SK-N-SH (cell line): ENCODE measurements around the gene RNF19B. TPM values are rescaled to one million over a fixed set of nuclear protein-coding genes. Genes with fewer than 3 reads are reported as not detected.

ENCODE experiments used
- CTCF ChIA-PET: fragments of 300-600, 350-600 bp; formaldehyde crosslinking; extraction: SDS; loops from one replicate; lab custom pipeline; 2021; lab: Yijun Ruan, JAX
- POLR2A ChIA-PET: fragments of 350-600 bp; sonication (Branson Sonifier 250); formaldehyde crosslinking; extraction: SDS; loops from one replicate; lab custom pipeline; 2020; ENCODE audit warnings: antibody characterized with exemption, inconsistent platforms; lab: Yijun Ruan, JAX
- DNase-seq: peaks from one replicate; pipeline ENCODE4 v3.0.0; 2012
- H2AFZ ChIP-seq: fragments of 200-600 bp; sonication (generic); 2 replicates; pipeline ENCODE4 v1.8.1; 2016; ENCODE audit warnings: antibody characterized with exemption, mild to moderate bottlenecking, low read depth
- H3F3A ChIP-seq: fragments of 200-600 bp; sonication (generic); replicated peaks from 2 replicates; pipeline ENCODE3; 2016; ENCODE audit warnings: antibody characterized with exemption, mild to moderate bottlenecking; ENCODE audit not compliant: insufficient read depth
- H3K27ac ChIP-seq, 2 experiments: fragments of 200-500 bp in 1 of 2; fragments of 200-600 bp in 1 of 2; sonication (Bioruptor generic) in 1 of 2; sonication (generic), shearing (Covaris generic) in 1 of 2; 2 replicates each; pipeline versions ENCODE4 v1.5.1 to v1.6.1; 2014 to 2016; ENCODE audit warnings: low read depth in 2 of 2, inconsistent platforms in 1 of 2, low read length in 1 of 2, mild to moderate bottlenecking in 1 of 2, mixed read lengths in 1 of 2
- H3K27me3 ChIP-seq: fragments of 200-600 bp; sonication (generic), shearing (Covaris generic); 2 replicates; pipeline ENCODE4 v1.6.1; 2016; ENCODE audit warnings: mixed run types; ENCODE audit not compliant: insufficient read depth
- H3K36me3 ChIP-seq, 2 experiments: fragments of 200-500 bp in 1 of 2; fragments of 200-600 bp in 1 of 2; sonication (Bioruptor generic) in 1 of 2; sonication (generic) in 1 of 2; replicated peaks in 1 of 2; 2 replicates each; pipeline versions ENCODE3 to v1.5.1; 2014 to 2016; ENCODE audit warnings: low read length in 1 of 2, mild to moderate bottlenecking in 1 of 2; ENCODE audit not compliant: insufficient read depth in 2 of 2, control insufficient read depth in 1 of 2
- H3K4me1 ChIP-seq, 2 experiments: fragments of 200-500 bp in 1 of 2; fragments of 200-600 bp in 1 of 2; sonication (Bioruptor generic) in 1 of 2; sonication (generic), shearing (Covaris generic) in 1 of 2; 2 replicates each; pipeline versions ENCODE4 v1.5.1 to v1.6.1; 2014 to 2016; ENCODE audit warnings: low read depth in 1 of 2, low read length in 1 of 2, mixed run types in 1 of 2; ENCODE audit not compliant: insufficient read depth in 2 of 2, control insufficient read depth in 1 of 2
- H3K4me2 ChIP-seq: fragments of 200-600 bp; sonication (generic), shearing (Covaris generic); 2 replicates; pipeline ENCODE4 v1.6.1; 2017; ENCODE audit warnings: mixed run types
- H3K4me3 ChIP-seq, 2 experiments: fragments of 200-500 bp in 1 of 2; fragments of 200-600 bp in 1 of 2; sonication (Bioruptor generic) in 1 of 2; sonication (generic), shearing (Covaris generic) in 1 of 2; 2 replicates each; pipeline versions ENCODE4 v1.5.1 to v1.8.1; 2014 to 2016; ENCODE audit warnings: low read depth in 2 of 2, inconsistent platforms in 1 of 2, low read length in 1 of 2, mild to moderate bottlenecking in 1 of 2, mixed read lengths in 1 of 2, moderate library complexity in 1 of 2
- H3K79me2 ChIP-seq: fragments of 200-600 bp; sonication (generic); 2 replicates; pipeline ENCODE4 v1.8.1; 2017; ENCODE audit warnings: mild to moderate bottlenecking; ENCODE audit not compliant: insufficient read depth
- H3K9ac ChIP-seq: fragments of 200-600 bp; sonication (generic); 2 replicates; pipeline ENCODE4 v1.6.1; 2017; ENCODE audit warnings: mixed run types
- H3K9me2 ChIP-seq: fragments of 200-600 bp; sonication (generic); 2 replicates; pipeline ENCODE4 v1.6.1; 2017; ENCODE audit warnings: mixed run types
- H3K9me3 ChIP-seq: fragments of 200-600 bp; sonication (generic); 2 replicates; pipeline ENCODE4 v1.6.1; 2017; ENCODE audit warnings: mixed run types, mild to moderate bottlenecking, moderate library complexity
- H4K20me1 ChIP-seq: fragments of 200-600 bp; sonication (generic); 2 replicates; pipeline ENCODE4 v1.6.1; 2017; ENCODE audit warnings: mild to moderate bottlenecking, mixed run types; ENCODE audit not compliant: insufficient read depth
- GABPA ChIP-seq: IDR thresholded peaks from 2 replicates; pipeline ENCODE4 v1.4.0; 2012; ENCODE audit warnings: low read depth, mild to moderate bottlenecking
- MAX ChIP-seq: IDR thresholded peaks from 2 replicates; pipeline ENCODE4 v1.4.0; 2012; ENCODE audit warnings: low read depth
- POLR2AphosphoS5 ChIP-seq: IDR thresholded peaks from 2 replicates; pipeline ENCODE4 v1.6.1; 2012; ENCODE audit warnings: low read depth, low read length
- RAD21 ChIP-seq: IDR thresholded peaks from 2 replicates; pipeline ENCODE4 v1.6.1; 2012; ENCODE audit warnings: mild to moderate bottlenecking, low read length
- WGBS: methylation state at CpG from one replicate; pipeline ENCODE4 v1.1.6; 2017; ENCODE audit warnings: low lambda C conversion rate; 5-methylcytosine and 5-hydroxymethylcytosine counted together
- polyA plus RNA-seq, 3 experiments: library from polyadenylated mRNA; depleted of rRNA; stranded (reverse); fragments of >200 nt; gene quantifications; 2 replicates each; pipeline ENCODE4 v1.2.3, GENCODE V29; 2012
- TF ChIP-seq, protein P1 (sequence below): IDR thresholded peaks from 2 replicates; pipeline ENCODE4 v1.6.1; 2012; ENCODE audit warnings: mild to moderate bottlenecking, low read depth, low read length, moderate library complexity

The RNF19B gene
- polyA plus RNA-seq, 1 of the 3 experiments (the other 2 are of a cell fraction) = 20.1 TPM

GRCh38 chr1:33005117-33005837 is 40.7 kb upstream of the RNF19B start (continued):
- TF ChIP-seq MAX (no peak), GABPA (no peak)

GRCh38 chr1:33004613-33005012 is 40.0 kb upstream of the RNF19B start:
- DNase-seq = no peak
- Histone ChIP-seq H2AFZ (no peak overlapping the region), H3K27me3 (no peaks in the 10 kb centered on the region), H3K9me3 (no peaks in the 10 kb centered on the region), H3K79me2 (no peaks in the 10 kb centered on the region), H3K9ac (no peak overlapping the region), H3K4me1 (peaks cover 36 to 44% of the 10 kb centered on the region in 2 experiments), H3K4me3 (no peak overlapping the region), H4K20me1 (no peaks in the 10 kb centered on the region; the same call in 1 of the 2 replicates), H3F3A (peaks cover 9% of the 10 kb centered on the region), H3K27ac (peak overlapping the region in 1 of 2 experiments; percentile 60; a peak in 2 of 4 replicates), H3K36me3 (peaks cover 7 to 19% of the 10 kb centered on the region in 2 experiments), H3K4me2 (peak overlapping the region; percentile 25; the same call in 1 of the 2 replicates), H3K9me2 (no peaks in the 10 kb centered on the region)
- ChIA-PET POLR2A (interaction anchor here (0.5 kb wide), 1 partner anchor 333 kb away, joined by 4 read pairs; no protein-coding TSS in a partner anchor), CTCF (interaction anchor here (0.9 to 8.2 kb wide), 8 partner anchors 10 to 132 kb away, joined by 3 to 95 read pairs (median 4); no protein-coding TSS in a partner anchor)
- 92% methylated on average over 2 of the region's 2 CpGs for WGBS
- TF ChIP-seq POLR2AphosphoS5 = no peak
- TF ChIP-seq, all 33 proteins: peak for 0

DNA sequence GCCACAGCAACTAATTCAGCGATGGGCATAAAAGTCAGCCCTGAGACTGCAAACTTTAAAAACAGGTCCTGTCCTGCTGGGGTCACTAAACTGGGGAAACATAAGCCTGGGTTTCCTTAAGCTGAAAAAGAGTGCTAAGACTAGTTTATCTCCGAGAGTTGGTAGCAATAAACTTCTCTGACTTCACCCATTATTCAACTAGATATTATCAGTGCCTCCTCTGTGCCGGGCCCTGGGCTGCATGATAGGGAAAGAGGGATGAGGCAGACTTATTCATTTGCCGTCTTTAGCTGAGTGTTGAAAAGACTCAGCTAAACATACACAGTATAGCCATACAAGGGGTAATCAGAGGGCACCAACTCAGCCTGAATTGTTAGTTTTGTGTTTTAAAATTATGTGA is 39.0 kb upstream of the RNF19B start:
- H3K9me2 ChIP-seq = no peaks in the 10 kb centered on the region
- WGBS = 68% methylated on average over 3 of the region's 4 CpGs
- peaks cover 9% of the 10 kb centered on the region for H3F3A ChIP-seq
- no peak for DNase-seq
- no peak overlapping the region for H3K9ac ChIP-seq
- H3K4me3 ChIP-seq = no peak overlapping the region
- no peaks in the 10 kb centered on the region for H3K27me3 ChIP-seq
- no peak overlapping the region for H3K27ac ChIP-seq
- H3K4me1 ChIP-seq = peaks cover 36 to 43% of the 10 kb centered on the region in 2 experiments
- no peaks in the 10 kb centered on the region for H3K79me2 ChIP-seq
- ChIA-PET POLR2A (no interaction called here), CTCF (interaction anchor here (0.9 to 1.1 kb wide), 3 partner anchors 23 to 82 kb away, joined by 3 read pairs; no protein-coding TSS in a partner anchor)
- TF ChIP-seq RAD21 (no peak), GABPA (no peak)
- TF ChIP-seq, protein P1, sequence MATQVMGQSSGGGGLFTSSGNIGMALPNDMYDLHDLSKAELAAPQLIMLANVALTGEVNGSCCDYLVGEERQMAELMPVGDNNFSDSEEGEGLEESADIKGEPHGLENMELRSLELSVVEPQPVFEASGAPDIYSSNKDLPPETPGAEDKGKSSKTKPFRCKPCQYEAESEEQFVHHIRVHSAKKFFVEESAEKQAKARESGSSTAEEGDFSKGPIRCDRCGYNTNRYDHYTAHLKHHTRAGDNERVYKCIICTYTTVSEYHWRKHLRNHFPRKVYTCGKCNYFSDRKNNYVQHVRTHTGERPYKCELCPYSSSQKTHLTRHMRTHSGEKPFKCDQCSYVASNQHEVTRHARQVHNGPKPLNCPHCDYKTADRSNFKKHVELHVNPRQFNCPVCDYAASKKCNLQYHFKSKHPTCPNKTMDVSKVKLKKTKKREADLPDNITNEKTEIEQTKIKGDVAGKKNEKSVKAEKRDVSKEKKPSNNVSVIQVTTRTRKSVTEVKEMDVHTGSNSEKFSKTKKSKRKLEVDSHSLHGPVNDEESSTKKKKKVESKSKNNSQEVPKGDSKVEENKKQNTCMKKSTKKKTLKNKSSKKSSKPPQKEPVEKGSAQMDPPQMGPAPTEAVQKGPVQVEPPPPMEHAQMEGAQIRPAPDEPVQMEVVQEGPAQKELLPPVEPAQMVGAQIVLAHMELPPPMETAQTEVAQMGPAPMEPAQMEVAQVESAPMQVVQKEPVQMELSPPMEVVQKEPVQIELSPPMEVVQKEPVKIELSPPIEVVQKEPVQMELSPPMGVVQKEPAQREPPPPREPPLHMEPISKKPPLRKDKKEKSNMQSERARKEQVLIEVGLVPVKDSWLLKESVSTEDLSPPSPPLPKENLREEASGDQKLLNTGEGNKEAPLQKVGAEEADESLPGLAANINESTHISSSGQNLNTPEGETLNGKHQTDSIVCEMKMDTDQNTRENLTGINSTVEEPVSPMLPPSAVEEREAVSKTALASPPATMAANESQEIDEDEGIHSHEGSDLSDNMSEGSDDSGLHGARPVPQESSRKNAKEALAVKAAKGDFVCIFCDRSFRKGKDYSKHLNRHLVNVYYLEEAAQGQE = no peak
- no peak overlapping the region for H2AFZ ChIP-seq
- no peak overlapping the region for H3K4me2 ChIP-seq
- peaks cover 2 to 12% of the 10 kb centered on the region in 2 experiments for H3K36me3 ChIP-seq
- H3K9me3 ChIP-seq = no peaks in the 10 kb centered on the region
- no peaks in the 10 kb centered on the region; the same call in 1 of the 2 replicates for H4K20me1 ChIP-seq
